ENCODE measurements around the gene WDR44.
"Not testable (repeated sequence)": the region's sequence is repeated elsewhere in the genome, so short reads cannot be mapped to it uniquely, and the experiment has no call there.

The WDR44 gene
- long read RNA-seq, full-length matches to known transcripts, result 13 of 32 reads
- long read RNA-seq, partial matches to known transcripts, result 7 of 32 reads
- long read RNA-seq, other reads (novel, unspliced or antisense), result 12 of 32 reads

DNA sequence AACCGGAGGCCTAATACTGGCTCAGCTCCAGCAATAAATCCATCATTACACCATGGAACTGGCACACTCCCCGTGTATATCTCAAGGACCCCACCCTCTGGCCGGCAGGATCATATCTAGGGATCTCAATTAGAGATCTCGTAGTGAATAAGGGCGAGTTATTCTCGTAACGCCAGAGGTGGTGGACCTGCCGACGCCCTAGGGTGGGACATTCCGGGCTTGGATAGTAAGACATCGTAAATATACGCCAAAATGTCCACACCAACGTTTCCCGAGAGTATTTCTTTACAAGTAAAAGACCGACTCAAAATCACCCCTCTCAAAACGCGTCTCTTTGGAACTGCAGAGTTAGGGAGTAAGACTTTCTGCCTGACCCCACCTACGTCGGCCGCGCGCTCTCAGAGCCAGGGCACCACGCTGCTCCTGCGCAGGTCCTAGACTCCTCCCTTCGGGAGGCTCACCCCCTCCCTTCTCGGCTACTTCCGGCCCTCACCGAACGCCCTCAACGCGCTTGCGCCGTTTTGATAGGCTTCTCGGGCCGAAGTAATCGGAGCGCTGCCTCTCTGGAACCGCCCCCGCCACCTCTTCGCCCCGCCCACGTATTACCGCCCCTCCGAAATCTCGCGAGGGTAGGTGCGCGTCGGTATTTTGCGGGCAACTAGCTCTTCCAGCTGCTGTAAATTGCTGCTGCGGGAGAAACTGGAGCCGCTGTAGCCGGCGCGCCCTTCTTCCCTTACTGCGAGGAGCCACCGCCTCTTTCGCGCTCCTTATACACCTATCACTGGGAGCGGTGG lies at the start of gene WDR44:
TSS of gene WDR44 (plus strand) at position 643 of the 794 bp plus-strand sequence. CDS start 398 bp downstream, outside the sequence.
- Histone ChIP-seq H3K27me3 (ENCODE audit: insufficient read depth, poor library complexity, severe bottlenecking) (no peaks in the 10 kb centered on the region), H3K4me3 (replicated peaks; ENCODE audit: insufficient read depth, low read length) (peak within 1 kb of the TSS; percentile 80), H3K27ac (replicated peaks) (peak within 1 kb of the TSS; percentile 81)
- TF ChIP-seq GABPA (IDR thresholded peaks at IDR 0.05; ENCODE audit: low read depth), result no peak
- peak; percentile 91 for TF ChIP-seq POLR2AphosphoS5 (IDR thresholded peaks at IDR 0.05; ENCODE audit: low read depth)
- peak; percentile 78 to 94 for DNase-seq (ENCODE audit: low read depth in 1 of 2, low spot score in 1 of 2)

DNA sequence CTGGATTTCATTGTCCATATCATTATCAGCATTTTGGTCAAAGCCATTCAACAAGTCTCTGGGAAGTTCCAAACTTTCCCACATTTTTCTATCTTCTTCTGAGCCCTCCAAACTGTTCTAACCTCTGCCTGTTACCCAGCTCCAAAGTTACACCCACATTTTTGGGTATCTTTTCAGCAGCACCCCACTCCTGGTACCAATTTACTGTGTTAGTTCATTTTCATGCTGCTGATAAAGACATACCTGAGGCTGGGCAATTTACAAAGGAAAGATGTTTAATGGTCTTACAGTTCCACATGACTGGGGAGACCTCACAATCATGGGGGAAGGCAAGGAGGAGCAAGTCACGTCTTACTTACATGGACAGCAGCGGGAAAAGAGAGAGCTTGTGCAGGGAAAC lies 40.1 kb upstream of the WDR44 start:
- H3K27me3 ChIP-seq (ENCODE audit: insufficient read depth, poor library complexity, severe bottlenecking); DNase-seq (ENCODE audit: low read depth in 1 of 2, low spot score in 1 of 2); H3K27ac ChIP-seq (replicated peaks); H3K4me3 ChIP-seq (replicated peaks; ENCODE audit: insufficient read depth, low read length): not testable (repeated sequence)

DNA sequence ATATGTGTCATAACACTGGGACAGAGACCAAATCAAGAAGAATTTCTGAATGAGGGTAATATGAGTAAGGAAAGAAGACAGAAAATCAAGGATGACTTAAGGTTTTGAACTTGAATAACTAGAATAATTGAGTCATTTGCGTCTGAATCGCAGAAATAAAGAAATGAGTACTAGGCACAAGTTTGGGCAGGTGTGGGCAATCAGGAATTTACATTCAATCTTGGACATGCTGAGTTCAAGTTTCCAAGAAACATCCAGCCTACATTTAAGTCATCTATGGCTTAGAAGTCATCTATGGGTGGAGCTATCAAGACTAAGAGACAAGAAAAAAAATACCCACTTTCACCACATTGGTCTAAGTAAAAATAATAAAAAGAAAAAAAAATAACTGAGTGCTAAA lies 30.4 kb upstream of the WDR44 start:
- TF ChIP-seq, protein P1, sequence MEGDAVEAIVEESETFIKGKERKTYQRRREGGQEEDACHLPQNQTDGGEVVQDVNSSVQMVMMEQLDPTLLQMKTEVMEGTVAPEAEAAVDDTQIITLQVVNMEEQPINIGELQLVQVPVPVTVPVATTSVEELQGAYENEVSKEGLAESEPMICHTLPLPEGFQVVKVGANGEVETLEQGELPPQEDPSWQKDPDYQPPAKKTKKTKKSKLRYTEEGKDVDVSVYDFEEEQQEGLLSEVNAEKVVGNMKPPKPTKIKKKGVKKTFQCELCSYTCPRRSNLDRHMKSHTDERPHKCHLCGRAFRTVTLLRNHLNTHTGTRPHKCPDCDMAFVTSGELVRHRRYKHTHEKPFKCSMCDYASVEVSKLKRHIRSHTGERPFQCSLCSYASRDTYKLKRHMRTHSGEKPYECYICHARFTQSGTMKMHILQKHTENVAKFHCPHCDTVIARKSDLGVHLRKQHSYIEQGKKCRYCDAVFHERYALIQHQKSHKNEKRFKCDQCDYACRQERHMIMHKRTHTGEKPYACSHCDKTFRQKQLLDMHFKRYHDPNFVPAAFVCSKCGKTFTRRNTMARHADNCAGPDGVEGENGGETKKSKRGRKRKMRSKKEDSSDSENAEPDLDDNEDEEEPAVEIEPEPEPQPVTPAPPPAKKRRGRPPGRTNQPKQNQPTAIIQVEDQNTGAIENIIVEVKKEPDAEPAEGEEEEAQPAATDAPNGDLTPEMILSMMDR (IDR thresholded peaks at IDR 0.05; ENCODE audit: insufficient read depth, low read length), result no peak
- no peak for TF ChIP-seq POLR2AphosphoS5 (IDR thresholded peaks at IDR 0.05; ENCODE audit: low read depth)
- H3K27ac ChIP-seq (replicated peaks), result no peak overlapping the region
- DNase-seq (ENCODE audit: low read depth in 1 of 2, low spot score in 1 of 2), result no peak

GRCh38 chrX:118324588-118324987 lies 21.3 kb upstream of the WDR44 start:
- TF ChIP-seq, protein P1 (IDR thresholded peaks at IDR 0.05; ENCODE audit: insufficient read depth, low read length), result no peak
- no peak for TF ChIP-seq POLR2AphosphoS5 (IDR thresholded peaks at IDR 0.05; ENCODE audit: low read depth)
- no peak for TF ChIP-seq REST (IDR thresholded peaks at IDR 0.05; ENCODE audit: insufficient replicate concordance, low read depth)
- TF ChIP-seq GABPA (IDR thresholded peaks at IDR 0.05; ENCODE audit: low read depth), result no peak
- no peak for TF ChIP-seq SPI1 (IDR thresholded peaks at IDR 0.05; ENCODE audit: borderline replicate concordance, low read depth)
- DNase-seq (ENCODE audit: low read depth in 1 of 2, low spot score in 1 of 2), result no peak
- Histone ChIP-seq H3K4me3 (replicated peaks; ENCODE audit: insufficient read depth, low read length) (no peak overlapping the region), H3K27ac (replicated peaks) (no peak overlapping the region), H3K27me3 (ENCODE audit: insufficient read depth, poor library complexity, severe bottlenecking) (no peaks in the 10 kb centered on the region)

More for the DNA sequence above, 30.4 kb upstream of the WDR44 start:
- no peak overlapping the region for H3K4me3 ChIP-seq (replicated peaks; ENCODE audit: insufficient read depth, low read length)
- no peaks in the 10 kb centered on the region for H3K27me3 ChIP-seq (ENCODE audit: insufficient read depth, poor library complexity, severe bottlenecking)

DNA sequence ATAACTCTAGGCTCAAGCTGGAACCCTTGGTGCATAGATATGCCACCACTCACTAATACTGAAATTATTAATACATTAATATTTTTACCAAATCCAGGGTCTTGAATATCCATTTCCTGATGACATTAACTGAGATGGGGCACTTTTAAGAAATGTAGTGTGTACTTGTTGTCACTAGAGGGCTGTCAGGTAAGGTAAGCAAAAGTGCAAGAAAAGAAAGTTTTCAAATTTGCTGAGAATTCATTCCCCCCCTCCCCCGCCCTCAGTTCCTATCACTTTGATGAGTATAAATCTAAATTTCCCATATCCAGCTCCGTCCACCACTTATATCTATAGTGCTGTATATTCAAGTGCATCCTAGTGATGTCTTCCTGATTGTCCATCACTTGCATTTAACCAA lies 20.5 kb upstream of the WDR44 start:
- Histone ChIP-seq H3K27ac (replicated peaks) (no peak overlapping the region), H3K27me3 (ENCODE audit: insufficient read depth, poor library complexity, severe bottlenecking) (no peaks in the 10 kb centered on the region), H3K4me3 (replicated peaks; ENCODE audit: insufficient read depth, low read length) (no peak overlapping the region)
- DNase-seq (ENCODE audit: low read depth in 1 of 2, low spot score in 1 of 2), result no peak
- TF ChIP-seq SPI1 (IDR thresholded peaks at IDR 0.05; ENCODE audit: borderline replicate concordance, low read depth), result no peak

- TF ChIP-seq, protein P1 (IDR thresholded peaks at IDR 0.05; ENCODE audit: insufficient read depth, low read length), result no peak
- TF ChIP-seq SPI1 (IDR thresholded peaks at IDR 0.05; ENCODE audit: borderline replicate concordance, low read depth), result no peak
- TF ChIP-seq REST (IDR thresholded peaks at IDR 0.05; ENCODE audit: insufficient replicate concordance, low read depth), result no peak
- TF ChIP-seq GABPA (IDR thresholded peaks at IDR 0.05; ENCODE audit: low read depth), result no peak
- no peak for TF ChIP-seq POLR2AphosphoS5 (IDR thresholded peaks at IDR 0.05; ENCODE audit: low read depth)
- no peak overlapping the region for H3K4me3 ChIP-seq (replicated peaks; ENCODE audit: insufficient read depth, low read length)
- no peak for DNase-seq (ENCODE audit: low read depth in 1 of 2, low spot score in 1 of 2)
- H3K27ac ChIP-seq (replicated peaks), result no peak overlapping the region
- H3K27me3 ChIP-seq (ENCODE audit: insufficient read depth, poor library complexity, severe bottlenecking), result no peaks in the 10 kb centered on the region
These were observed 16.7 kb upstream of the WDR44 start for GRCh38 chrX:118329175-118329574.
